ENCODE measurements around the gene UQCC2. TPM values are rescaled to one million over a fixed set of nuclear protein-coding genes. Genes with fewer than 3 reads are reported as not detected.

Gene UQCC2
- total and polyA plus RNA-seq, 7 experiments from 2014 or later, result 15.7 to 79.8 (median 27.6) TPM

- H3K27ac Mint-ChIP-seq, result no peak overlapping the region
- no peak for ATAC-seq
- CTCF ChIA-PET, result interaction anchor here (1.0 kb wide), 1 partner anchor 12 kb away, joined by 3 read pairs; no protein-coding TSS in a partner anchor
- H3K4me3 ChIP-seq (ENCODE audit: low read length), result no peak overlapping the region
- no peak for DNase-seq
- H3K9me3 ChIP-seq (ENCODE audit: control insufficient read depth in 2 of 3, low read length in 3 of 3), result no peaks in the 10 kb centered on the region
- peaks cover 0 to 2% (median 0%) of the 10 kb centered on the region in 5 donors for H3K27me3 Mint-ChIP-seq
- no peaks in the 10 kb centered on the region for H3K27me3 ChIP-seq (ENCODE audit: control insufficient read depth in 2 of 2, insufficient read depth in 2 of 2, low read length in 2 of 2)
- no peak overlapping the region for H3K4me3 Mint-ChIP-seq
- H3K36me3 ChIP-seq (ENCODE audit: control insufficient read depth in 2 of 3, insufficient read depth in 3 of 3, low read length in 3 of 3), result no peaks in the 10 kb centered on the region
- no peaks in the 10 kb centered on the region for H3K4me1 Mint-ChIP-seq
- H3K36me3 Mint-ChIP-seq, result no peaks in the 10 kb centered on the region
- POLR2A ChIA-PET, result no interaction called here
- H3K9me3 Mint-ChIP-seq, result peaks cover 0 to 1% (median 0%) of the 10 kb centered on the region in 11 donors
- no peaks in the 10 kb centered on the region for H3K4me1 ChIP-seq (ENCODE audit: control insufficient read depth in 2 of 2, insufficient read depth in 2 of 2, low read length in 2 of 2)
- H3K27ac ChIP-seq (ENCODE audit: low read depth, low read length), result no peak overlapping the region
- intact Hi-C loops (cut with micrococcal nuclease), result no loop called here
Measured at GRCh38 chr6:33756211-33756954, 44.9 kb upstream of the UQCC2 start.

GRCh38 chr6:33755070-33755869 is 43.8 kb upstream of the UQCC2 start:
- H3K4me1 ChIP-seq (ENCODE audit: control insufficient read depth in 2 of 2, insufficient read depth in 2 of 2, low read length in 2 of 2), result no peaks in the 10 kb centered on the region
- H3K36me3 ChIP-seq (ENCODE audit: control insufficient read depth in 2 of 3, insufficient read depth in 3 of 3, low read length in 3 of 3), result no peaks in the 10 kb centered on the region
- ATAC-seq (no peak), DNase-seq (no peak)
- Mint-ChIP-seq H3K27ac (no peak overlapping the region), H3K4me1 (no peaks in the 10 kb centered on the region), H3K9me3 (peaks cover 0 to 1% (median 0%) of the 10 kb centered on the region in 11 donors), H3K36me3 (no peaks in the 10 kb centered on the region), H3K4me3 (no peak overlapping the region), H3K27me3 (peaks cover 0 to 2% (median 0%) of the 10 kb centered on the region in 5 donors)
- intact Hi-C loops (cut with micrococcal nuclease), result no loop called here
- CTCF ChIA-PET, result interaction anchor here (1.2 kb wide), 1 partner anchor 11 kb away, joined by 4 read pairs; no protein-coding TSS in a partner anchor
- H3K27me3 ChIP-seq (ENCODE audit: control insufficient read depth in 2 of 2, insufficient read depth in 2 of 2, low read length in 2 of 2), result no peaks in the 10 kb centered on the region
- H3K4me3 ChIP-seq (ENCODE audit: low read length), result no peak overlapping the region
- H3K27ac ChIP-seq (ENCODE audit: low read depth, low read length), result no peak overlapping the region
- POLR2A ChIA-PET, result no interaction called here
- H3K9me3 ChIP-seq (ENCODE audit: control insufficient read depth in 2 of 3, low read length in 3 of 3), result no peaks in the 10 kb centered on the region

GRCh38 chr6:33754222-33754621 is 42.7 kb upstream of the UQCC2 start:
- Mint-ChIP-seq H3K36me3 (no peaks in the 10 kb centered on the region), H3K4me1 (no peaks in the 10 kb centered on the region), H3K27me3 (peaks cover 0 to 2% (median 0%) of the 10 kb centered on the region in 5 donors), H3K27ac (no peak overlapping the region), H3K4me3 (no peak overlapping the region), H3K9me3 (peaks cover 0 to 1% (median 0%) of the 10 kb centered on the region in 11 donors)
- DNase-seq, result no peak
- Histone ChIP-seq H3K4me1 (ENCODE audit: control insufficient read depth in 2 of 2, insufficient read depth in 2 of 2, low read length in 2 of 2) (no peaks in the 10 kb centered on the region), H3K27ac (ENCODE audit: low read depth, low read length) (no peak overlapping the region), H3K27me3 (ENCODE audit: control insufficient read depth in 2 of 2, insufficient read depth in 2 of 2, low read length in 2 of 2) (no peaks in the 10 kb centered on the region), H3K36me3 (ENCODE audit: control insufficient read depth in 2 of 3, insufficient read depth in 3 of 3, low read length in 3 of 3) (no peaks in the 10 kb centered on the region), H3K4me3 (ENCODE audit: low read length) (no peak overlapping the region), H3K9me3 (ENCODE audit: control insufficient read depth in 2 of 3, low read length in 3 of 3) (no peaks in the 10 kb centered on the region)
- intact Hi-C loops (cut with micrococcal nuclease), result no loop called here
- CTCF ChIA-PET, result interaction anchor here (1.2 kb wide), 1 partner anchor 10 kb away, joined by 4 read pairs; no protein-coding TSS in a partner anchor
- no peak for ATAC-seq
- POLR2A ChIA-PET, result no interaction called here

- ChIA-PET POLR2A (no interaction called here), CTCF (no interaction called here)
- Mint-ChIP-seq H3K4me3 (no peak overlapping the region), H3K9me3 (peaks cover 0 to 1% (median 0%) of the 10 kb centered on the region in 11 donors), H3K27me3 (peaks cover 0 to 4% (median 0%) of the 10 kb centered on the region in 5 donors), H3K27ac (no peak overlapping the region), H3K36me3 (no peaks in the 10 kb centered on the region), H3K4me1 (no peaks in the 10 kb centered on the region)
- no peak for DNase-seq
- intact Hi-C loops (cut with micrococcal nuclease), result no loop called here
- no peaks in the 10 kb centered on the region for H3K27me3 ChIP-seq (ENCODE audit: control insufficient read depth in 2 of 2, insufficient read depth in 2 of 2, low read length in 2 of 2)
- no peak for ATAC-seq
- H3K9me3 ChIP-seq (ENCODE audit: control insufficient read depth in 2 of 3, low read length in 3 of 3), result no peaks in the 10 kb centered on the region
- H3K4me1 ChIP-seq (ENCODE audit: control insufficient read depth in 2 of 2, insufficient read depth in 2 of 2, low read length in 2 of 2), result no peaks in the 10 kb centered on the region
- H3K36me3 ChIP-seq (ENCODE audit: control insufficient read depth in 2 of 3, insufficient read depth in 3 of 3, low read length in 3 of 3), result no peaks in the 10 kb centered on the region
- H3K4me3 ChIP-seq (ENCODE audit: low read length), result no peak overlapping the region
- H3K27ac ChIP-seq (ENCODE audit: low read depth, low read length), result no peak overlapping the region
Measured at GRCh38 chr6:33752646-33753015, 41.1 kb upstream of the UQCC2 start.

GRCh38 chr6:33751771-33752645 is 40.5 kb upstream of the UQCC2 start:
- H3K9me3 Mint-ChIP-seq, result no peaks in the 10 kb centered on the region
- H3K4me3 Mint-ChIP-seq, result no peak overlapping the region
- Histone ChIP-seq H3K9me3 (ENCODE audit: control insufficient read depth in 2 of 3, low read length in 3 of 3) (no peaks in the 10 kb centered on the region), H3K27me3 (ENCODE audit: control insufficient read depth in 2 of 2, insufficient read depth in 2 of 2, low read length in 2 of 2) (no peaks in the 10 kb centered on the region), H3K27ac (ENCODE audit: low read depth, low read length) (no peak overlapping the region), H3K4me3 (ENCODE audit: low read length) (no peak overlapping the region), H3K36me3 (ENCODE audit: control insufficient read depth in 2 of 3, insufficient read depth in 3 of 3, low read length in 3 of 3) (no peaks in the 10 kb centered on the region), H3K4me1 (ENCODE audit: control insufficient read depth in 2 of 2, insufficient read depth in 2 of 2, low read length in 2 of 2) (no peaks in the 10 kb centered on the region)
- no peak for ATAC-seq
- intact Hi-C loops (cut with micrococcal nuclease), result no loop called here
- ChIA-PET CTCF (interaction anchor here (1.8 kb wide), 1 partner anchor 9 kb away, joined by 4 read pairs; no protein-coding TSS in a partner anchor), POLR2A (no interaction called here)
- H3K36me3 Mint-ChIP-seq, result no peaks in the 10 kb centered on the region
- no peak overlapping the region for H3K27ac Mint-ChIP-seq
- H3K27me3 Mint-ChIP-seq, result peaks cover 0 to 6% (median 0%) of the 10 kb centered on the region in 5 donors
- no peak for DNase-seq
- H3K4me1 Mint-ChIP-seq, result no peaks in the 10 kb centered on the region

GRCh38 chr6:33750244-33750991 is 38.9 kb upstream of the UQCC2 start:
- H3K4me1 Mint-ChIP-seq, result no peaks in the 10 kb centered on the region

More at GRCh38 chr6:33750244-33750991, 38.9 kb upstream of the UQCC2 start:
- DNase-seq (no peak), ATAC-seq (no peak)
- POLR2A ChIA-PET, result no interaction called here
- Mint-ChIP-seq H3K27me3 (peaks cover 0 to 6% (median 0%) of the 10 kb centered on the region in 5 donors), H3K36me3 (no peaks in the 10 kb centered on the region), H3K27ac (peak overlapping the region in 2 of 9 donors; percentile 26 to 55), H3K4me3 (no peak overlapping the region), H3K9me3 (no peaks in the 10 kb centered on the region)
- Histone ChIP-seq H3K4me1 (ENCODE audit: control insufficient read depth in 2 of 2, insufficient read depth in 2 of 2, low read length in 2 of 2) (no peaks in the 10 kb centered on the region), H3K27me3 (ENCODE audit: control insufficient read depth in 2 of 2, insufficient read depth in 2 of 2, low read length in 2 of 2) (no peaks in the 10 kb centered on the region), H3K27ac (ENCODE audit: low read depth, low read length) (no peak overlapping the region), H3K36me3 (ENCODE audit: control insufficient read depth in 2 of 3, insufficient read depth in 3 of 3, low read length in 3 of 3) (no peaks in the 10 kb centered on the region), H3K4me3 (ENCODE audit: low read length) (no peak overlapping the region), H3K9me3 (ENCODE audit: control insufficient read depth in 2 of 3, low read length in 3 of 3) (no peaks in the 10 kb centered on the region)
- CTCF ChIA-PET, result interaction anchor here (1.2 to 1.8 kb wide), 2 partner anchors 7 to 13 kb away, joined by 4 read pairs; no protein-coding TSS in a partner anchor
- intact Hi-C loops (cut with micrococcal nuclease), result no loop called here
